Upper lobe of left lung (tissue), 6 donors: Measurements from ENCODE around the gene ZKSCAN3. TPM values are rescaled to one million over a fixed set of nuclear protein-coding genes. Genes with fewer than 3 reads are reported as not detected.

Experiments used
- ATAC-seq, 2 donors: fragments of 200-7000 bp; cut with Tn5 transposase; one replicate each; pipeline ENCODE4 v1.9.1; 2022; ENCODE audit warnings: mild to moderate bottlenecking in 2 of 2, moderate library complexity in 2 of 2; ENCODE audit not compliant: low FRiP score in 2 of 2
- DNase-seq, 2 donors: peaks; one replicate each; pipeline ENCODE4 v3.0.0-alpha.2; 2019 to 2020
- H3K27ac ChIP-seq, 4 donors: fragments of 200-600 bp; sonication (generic); one replicate each; pipeline ENCODE4 v1.5.1; 2016 to 2019
- H3K27me3 ChIP-seq, 4 donors: fragments of 200-600 bp; sonication (generic); one replicate each; pipeline ENCODE4 v1.5.1; 2017 to 2019
- H3K36me3 ChIP-seq, 4 donors: fragments of 200-600 bp; sonication (generic); one replicate each; pipeline ENCODE4 v1.5.1; 2016 to 2019
- H3K4me1 ChIP-seq, 4 donors: fragments of 200-600 bp; sonication (generic); one replicate each; pipeline ENCODE4 v1.5.1; 2018 to 2019
- H3K4me3 ChIP-seq, 4 donors: fragments of 200-600 bp; sonication (generic); one replicate each; pipeline ENCODE4 v1.5.1; 2017 to 2019; ENCODE audit warnings: mild to moderate bottlenecking in 2 of 4, moderate library complexity in 1 of 4
- H3K9me3 ChIP-seq, 4 donors: fragments of 200-600 bp; sonication (generic); one replicate each; pipeline ENCODE4 v1.5.1; 2018 to 2019
- CTCF ChIP-seq, 6 experiments: fragments of 450-650 bp in 4 of 6; fragments of 200-600 bp in 2 of 6; sonication (generic) in 2 of 6; IDR thresholded peaks; one replicate each; pipeline ENCODE4 v1.5.1; 2016 to 2019; ENCODE audit warnings: antibody characterized with exemption in 6 of 6
- EP300 ChIP-seq, 4 donors: sonication (generic); formaldehyde crosslinking; IDR thresholded peaks; one replicate each; pipeline ENCODE4 v1.5.1; 2017; ENCODE audit warnings: antibody characterized with exemption in 4 of 4, control low read depth in 2 of 4
- POLR2A ChIP-seq, 4 donors: fragments of 450-650 bp; IDR thresholded peaks; one replicate each; pipeline ENCODE4 v1.5.1; 2016 to 2017; ENCODE audit warnings: antibody characterized with exemption in 4 of 4, mild to moderate bottlenecking in 2 of 4
- POLR2AphosphoS5 ChIP-seq, 2 donors: sonication (generic); formaldehyde crosslinking; IDR thresholded peaks; one replicate each; pipeline ENCODE4 v1.5.1; 2017; ENCODE audit warnings: antibody characterized with exemption in 2 of 2
- WGBS, 2 donors: methylation state at CpG; one replicate each; pipeline ENCODE4 v1.1.5; 2017 to 2018; 5-methylcytosine and 5-hydroxymethylcytosine counted together
- total RNA-seq, 6 donors: library from RNA; depleted of rRNA in 4 of 6; stranded (reverse); fragments of >200 nt in 4 of 6; gene quantifications; one replicate each; pipeline versions ENCODE4 v1.1.0 to v1.2.1, GENCODE V29; 2016 to 2021
- donor health status: DM: no; HTN: no; CAD: no; lungs with moderate emphysema.
- donor health status: DM: no; HTN: yes; CAD: no; lungs with severe emphysema.

The ZKSCAN3 gene
- total RNA-seq, 6 donors from 2014 or later = 2.6 to 10.5 (median 5.6) TPM

- ATAC-seq = no peak
- Histone ChIP-seq H3K4me3 (no peak overlapping the region), H3K9me3 (peaks cover 0 to 11% (median 3%) of the 10 kb centered on the region in 4 donors), H3K27me3 (no peaks in the 10 kb centered on the region), H3K27ac (no peak overlapping the region), H3K4me1 (peaks cover 9 to 17% (median 14%) of the 10 kb centered on the region in 4 donors), H3K36me3 (peaks cover 0 to 4% (median 0%) of the 10 kb centered on the region in 4 donors)
- no peak for TF ChIP-seq POLR2AphosphoS5 (IDR thresholded peaks at IDR 0.05)
- TF ChIP-seq POLR2A (IDR thresholded peaks at IDR 0.05) = no peak
- no peak for TF ChIP-seq EP300 (IDR thresholded peaks at IDR 0.05)
- no peak for TF ChIP-seq CTCF (IDR thresholded peaks at IDR 0.05)
- WGBS, 2 donors = 92 to 97% methylated on average over 2 of the region's 2 CpGs
- no peak for DNase-seq
These were observed 16.7 kb upstream of the ZKSCAN3 start for GRCh38 chr6:28333047-28333446.

- Histone ChIP-seq H3K27me3 (no peaks in the 10 kb centered on the region), H3K4me3 (no peak overlapping the region), H3K4me1 (peaks cover 9 to 17% (median 14%) of the 10 kb centered on the region in 4 donors), H3K36me3 (peaks cover 0 to 4% (median 0%) of the 10 kb centered on the region in 4 donors), H3K27ac (no peak overlapping the region), H3K9me3 (peaks cover 0 to 7% (median 0%) of the 10 kb centered on the region in 4 donors)
- 85 to 86% methylated on average over 1 of the region's 1 CpG for WGBS, 2 donors
- ATAC-seq = no peak
- no peak for TF ChIP-seq POLR2AphosphoS5 (IDR thresholded peaks at IDR 0.05)
- TF ChIP-seq EP300 (IDR thresholded peaks at IDR 0.05) = no peak
- TF ChIP-seq POLR2A (IDR thresholded peaks at IDR 0.05) = no peak
- TF ChIP-seq CTCF (IDR thresholded peaks at IDR 0.05) = no peak
- no peak for DNase-seq
These were observed 16.1 kb upstream of the ZKSCAN3 start for GRCh38 chr6:28333599-28334018.

GRCh38 chr6:28334286-28335039 lies 15.3 kb upstream of the ZKSCAN3 start:
- Histone ChIP-seq H3K9me3 (no peaks in the 10 kb centered on the region), H3K4me3 (peak overlapping the region in 2 of 4 donors; percentile 68 to 71), H3K4me1 (peaks cover 9 to 17% (median 14%) of the 10 kb centered on the region in 4 donors), H3K36me3 (no peaks in the 10 kb centered on the region), H3K27me3 (no peaks in the 10 kb centered on the region), H3K27ac (peak overlapping the region; percentile 93 to 96 (median 94))
- TF ChIP-seq EP300 (IDR thresholded peaks at IDR 0.05) (no peak), POLR2AphosphoS5 (IDR thresholded peaks at IDR 0.05) (no peak), POLR2A (IDR thresholded peaks at IDR 0.05) (no peak), CTCF (IDR thresholded peaks at IDR 0.05) (no peak)
- WGBS, 2 donors = 72 to 84% methylated on average over 7 of the region's 7 CpGs
- ATAC-seq (no peak), DNase-seq (no peak)

GRCh38 chr6:28335040-28335563 lies 14.6 kb upstream of the ZKSCAN3 start:
- H3K9me3 ChIP-seq = no peaks in the 10 kb centered on the region
- peaks cover 9 to 17% (median 14%) of the 10 kb centered on the region in 4 donors for H3K4me1 ChIP-seq
- no peaks in the 10 kb centered on the region for H3K36me3 ChIP-seq
- ATAC-seq = no peak
- TF ChIP-seq POLR2A (IDR thresholded peaks at IDR 0.05) (no peak), CTCF (IDR thresholded peaks at IDR 0.05) (no peak), EP300 (IDR thresholded peaks at IDR 0.05) (no peak), POLR2AphosphoS5 (IDR thresholded peaks at IDR 0.05) (no peak)
- 31% methylated on average over 12 of the region's 12 CpGs for WGBS, 2 donors
- H3K4me3 ChIP-seq = peak overlapping the region in 3 of 4 donors; percentile 47 to 71 (median 68)
- DNase-seq = no peak
- H3K27ac ChIP-seq = peak overlapping the region; percentile 93 to 96 (median 94)
- H3K27me3 ChIP-seq = no peaks in the 10 kb centered on the region
